HG03159 (cell line): ENCODE data around the gene TRIM46.
"Not testable (repeated sequence)": the region's sequence is repeated elsewhere in the genome, so short reads cannot be mapped to it uniquely, and the experiment has no call there.

ENCODE experiments used
- ATAC-seq: cut with Tn5 transposase; IDR thresholded peaks from one replicate; pipeline ENCODE4 v1.9.1; 2021; ENCODE audit warnings: mild to moderate bottlenecking, moderate library complexity; ENCODE audit not compliant: unreplicated experiment

TRIM46 gene

DNA sequence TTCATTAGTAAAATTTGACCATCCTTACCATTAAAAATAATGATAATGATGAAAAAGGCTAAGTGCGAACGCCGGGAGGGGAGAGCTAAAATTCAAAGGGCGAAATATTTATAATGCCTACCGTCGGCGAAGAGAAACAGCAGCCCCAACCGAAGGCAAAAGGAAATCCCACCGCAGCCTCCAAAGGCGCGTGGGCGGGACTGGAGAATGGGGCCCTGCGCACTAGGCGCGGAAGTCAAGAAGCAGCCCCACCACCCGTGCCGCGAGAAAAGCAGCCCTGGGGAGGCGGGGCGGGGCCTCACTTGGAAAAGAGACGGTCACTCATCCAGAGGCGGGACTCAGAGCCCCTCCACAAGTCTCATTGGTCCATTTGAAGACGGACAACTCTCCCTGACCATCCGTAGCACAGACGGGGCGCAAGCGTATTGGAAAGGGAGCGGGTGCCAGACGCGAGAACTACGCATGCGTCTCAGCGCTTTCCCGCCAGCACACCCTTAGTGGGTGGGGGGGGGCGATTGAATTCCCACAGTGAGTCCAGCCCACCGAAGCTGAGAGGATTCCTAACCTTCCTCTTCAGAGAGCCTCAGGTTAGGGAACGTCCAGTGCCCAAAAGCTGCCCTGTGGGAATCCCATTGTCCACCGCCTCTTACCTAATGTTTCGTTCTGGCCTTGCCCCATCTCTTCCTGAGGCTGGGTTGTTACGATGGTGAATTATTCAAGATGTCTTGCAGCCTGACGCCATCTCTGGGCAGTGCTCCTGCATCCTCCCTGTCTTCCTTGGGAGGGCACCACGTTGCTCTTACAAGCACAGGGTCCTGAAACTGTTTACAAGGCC, 53.8 kb downstream of the TRIM46 start:
- peak; percentile 89 for ATAC-seq

DNA sequence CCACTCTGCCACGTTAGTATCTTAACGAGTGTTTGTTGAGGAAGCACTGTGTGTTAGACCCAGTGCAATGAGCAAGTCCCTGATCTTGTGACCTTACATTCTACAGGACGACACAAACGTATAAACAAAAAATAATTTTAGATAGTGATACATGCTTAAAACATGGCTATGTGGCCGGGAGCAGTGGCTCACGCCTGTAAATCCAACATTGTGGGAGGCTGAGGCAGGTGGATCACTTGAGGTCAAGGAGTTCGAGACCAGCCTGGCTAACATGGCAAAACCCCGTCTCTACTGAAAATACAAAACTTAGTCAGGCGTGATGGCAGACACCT, 54.4 kb downstream of the TRIM46 start:
- ATAC-seq = no peak

DNA sequence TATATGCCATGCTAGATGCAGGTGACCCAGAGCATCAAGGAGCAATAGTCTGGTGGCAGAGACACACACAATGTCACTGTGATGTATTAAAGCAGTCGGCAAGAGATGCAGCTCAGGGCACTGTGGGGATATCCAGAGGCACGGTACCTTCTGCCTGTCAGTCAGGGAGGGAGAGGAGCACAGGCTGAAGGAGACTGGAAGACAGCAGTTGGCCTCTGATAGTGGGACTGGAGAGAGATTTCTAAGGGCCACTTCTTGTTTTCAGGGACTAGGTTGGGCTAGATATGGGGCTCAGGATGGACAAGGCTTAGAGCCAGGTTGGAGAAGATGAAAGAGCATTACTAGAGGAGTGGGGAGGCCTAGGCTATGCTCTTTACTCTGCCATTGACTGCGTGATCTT, 57.7 kb downstream of the TRIM46 start:
- ATAC-seq = not testable (repeated sequence)

DNA sequence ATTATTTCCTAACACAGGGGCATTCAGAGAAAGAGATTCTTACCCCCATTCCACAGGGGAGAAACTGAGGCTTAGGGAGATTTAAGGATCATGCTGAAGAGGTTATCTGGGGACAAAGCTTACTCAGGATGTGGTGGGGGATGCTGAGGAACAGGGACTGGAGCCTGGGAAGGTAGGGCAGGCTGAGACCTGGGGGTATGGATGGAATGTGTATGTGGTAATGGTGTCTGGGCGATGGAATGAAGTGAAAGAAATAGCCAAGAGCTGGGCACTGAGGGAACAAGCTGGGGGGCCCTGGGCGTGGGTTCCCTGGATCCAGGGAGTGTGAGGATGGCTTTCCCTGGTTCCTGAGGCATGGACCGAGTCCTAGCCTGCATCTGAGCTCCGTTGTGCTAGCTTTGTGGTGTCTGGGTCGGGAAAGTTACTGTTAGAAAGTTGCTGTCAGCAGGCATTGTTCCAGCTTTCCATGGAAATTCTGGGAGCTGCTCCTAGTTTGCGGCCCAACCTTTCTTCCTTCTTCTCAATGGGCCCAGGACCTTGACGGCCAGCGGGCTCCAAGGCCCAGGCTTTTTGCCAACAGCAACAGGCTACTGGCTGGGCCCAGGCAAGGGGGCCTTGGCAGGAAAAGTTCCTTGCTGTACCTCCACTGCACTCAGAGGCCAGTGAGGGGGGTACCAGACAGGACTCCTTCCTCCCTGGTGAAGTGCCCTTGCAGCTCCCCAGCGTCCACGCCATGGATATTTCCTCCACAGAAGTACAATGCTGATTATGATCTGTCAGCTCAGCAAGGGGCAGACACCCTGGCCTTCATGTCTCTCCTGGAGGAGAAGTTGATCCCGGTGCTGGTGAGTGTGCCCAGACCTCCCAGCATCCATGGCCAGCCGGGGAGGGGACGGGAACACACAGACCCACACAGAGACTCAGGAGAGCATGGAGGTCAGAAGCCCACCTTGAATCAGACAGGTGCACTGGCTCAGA, 58.6 kb downstream of the TRIM46 start:
- ATAC-seq = not testable (repeated sequence)

DNA sequence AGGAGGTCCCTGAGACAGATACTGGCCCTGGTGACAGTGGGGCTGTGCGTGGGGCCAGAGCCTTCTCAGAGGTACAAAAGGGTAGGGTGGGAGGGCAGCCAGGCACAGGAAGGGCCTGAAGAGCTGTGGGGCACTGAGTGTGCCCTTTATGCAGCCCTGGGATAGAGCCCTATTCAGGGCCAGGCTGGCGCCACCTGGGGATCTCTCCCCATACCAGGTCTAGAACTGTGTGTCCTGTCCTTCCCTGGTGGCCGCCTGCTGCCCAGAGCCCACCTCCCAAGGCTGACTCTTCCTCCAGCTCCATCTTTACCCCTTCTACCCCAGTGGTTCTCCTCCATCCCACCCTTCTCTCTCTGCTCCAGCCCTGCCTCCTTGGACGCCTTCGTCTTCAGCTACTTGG, 59.9 kb downstream of the TRIM46 start:
- ATAC-seq = not testable (repeated sequence)
